ENCODE measurements around the gene APEH.
"Not testable (repeated sequence)": the region's sequence is repeated elsewhere in the genome, so short reads cannot be mapped to it uniquely, and the experiment has no call there.

The APEH gene

DNA sequence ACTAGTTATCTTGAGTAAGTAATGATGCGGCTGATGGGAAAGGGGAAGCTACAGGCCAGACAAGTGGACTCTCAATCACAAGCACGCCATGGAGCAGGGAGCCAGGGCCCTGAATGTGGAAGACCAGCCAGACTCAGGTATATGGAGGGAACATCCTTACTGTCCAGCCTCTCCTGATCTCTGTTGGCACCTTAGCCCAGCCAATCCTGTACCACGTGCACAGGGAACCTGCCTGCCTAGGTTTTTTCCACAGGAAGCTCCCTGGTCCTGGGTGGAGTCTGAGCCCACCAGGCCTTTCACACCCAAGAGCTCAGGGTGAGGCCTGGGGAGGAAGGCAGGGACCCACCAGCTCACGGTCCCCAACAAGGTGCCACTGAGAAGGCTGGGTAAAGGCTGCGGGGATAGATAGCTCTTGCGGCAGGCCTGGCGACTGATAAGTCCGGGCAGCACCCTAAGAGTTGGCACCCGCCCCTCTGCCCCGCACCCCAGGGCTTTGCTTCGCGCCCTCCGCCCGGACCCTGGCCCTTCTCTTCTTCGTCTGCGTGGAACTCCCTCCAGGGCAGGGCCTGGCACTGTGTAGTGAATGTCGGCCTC is 933 bp upstream of the APEH start:
- Histone ChIP-seq H3K4me3 (ENCODE audit: low read depth, low read length) (peak overlapping the region; percentile 87), H3K36me3 (ENCODE audit: control insufficient read depth, insufficient read depth, low read length) (peaks cover 26% of the 10 kb centered on the region), H3K4me1 (ENCODE audit: control insufficient read depth, insufficient read depth, low read length) (peaks cover 13% of the 10 kb centered on the region), H3K9me3 (ENCODE audit: control insufficient read depth, insufficient read depth, low read length) (no peaks in the 10 kb centered on the region), H3K27me3 (ENCODE audit: control insufficient read depth, insufficient read depth, low read length) (no peaks in the 10 kb centered on the region), H3K9ac (ENCODE audit: low read depth, low read length) (peak overlapping the region; percentile 74)

DNA sequence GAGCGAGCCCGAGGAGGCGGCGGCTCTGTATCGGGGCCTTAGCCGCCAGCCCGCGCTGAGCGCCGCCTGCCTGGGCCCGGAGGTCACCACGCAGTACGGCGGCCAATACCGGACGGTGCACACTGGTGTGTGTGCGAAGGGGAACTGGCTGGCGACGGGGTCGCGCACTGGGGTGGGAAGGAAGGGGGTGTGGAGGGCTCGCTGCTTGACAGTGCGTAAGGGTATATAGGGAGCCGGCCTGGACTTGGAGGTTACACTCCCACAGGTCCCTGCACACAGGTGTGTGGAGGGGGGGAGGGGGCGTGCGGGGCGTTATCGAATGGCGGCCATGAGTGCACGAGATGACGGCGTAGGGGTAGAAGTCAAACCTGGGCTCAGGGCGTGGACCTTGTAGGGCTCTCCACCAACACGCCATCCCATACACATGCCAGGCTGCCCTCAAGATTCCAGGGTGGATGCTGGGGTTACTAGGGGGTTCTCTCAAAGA is 389 bp downstream of the APEH start:
- Histone ChIP-seq H3K36me3 (ENCODE audit: control insufficient read depth, insufficient read depth, low read length) (peaks cover 37% of the 10 kb centered on the region), H3K27me3 (ENCODE audit: control insufficient read depth, insufficient read depth, low read length) (no peaks in the 10 kb centered on the region)

DNA sequence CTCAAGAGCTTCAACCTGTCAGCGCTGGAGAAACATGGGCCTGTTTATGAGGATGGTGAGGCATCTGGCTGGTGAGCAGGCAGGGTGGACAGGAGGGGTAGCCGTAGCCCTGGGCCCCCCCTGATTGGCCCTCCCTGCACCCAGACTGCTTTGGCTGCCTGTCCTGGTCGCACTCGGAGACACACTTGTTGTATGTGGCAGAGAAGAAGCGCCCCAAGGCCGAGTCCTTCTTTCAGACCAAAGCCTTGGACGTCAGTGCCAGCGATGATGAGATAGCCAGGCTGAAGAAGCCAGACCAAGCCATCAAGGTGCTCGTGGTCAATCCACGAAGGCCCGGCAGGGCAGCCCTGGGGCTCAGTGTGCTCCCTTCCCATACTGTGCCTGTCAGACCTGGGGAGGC is 1.8 kb downstream of the APEH start:
- H3K4me3 ChIP-seq (ENCODE audit: low read depth, low read length): no peak overlapping the region
- no peaks in the 10 kb centered on the region for H3K9me3 ChIP-seq (ENCODE audit: control insufficient read depth, insufficient read depth, low read length)
- peaks cover 50% of the 10 kb centered on the region for H3K36me3 ChIP-seq (ENCODE audit: control insufficient read depth, insufficient read depth, low read length)
- H3K9ac ChIP-seq (ENCODE audit: low read depth, low read length): no peak overlapping the region
- H3K27me3 ChIP-seq (ENCODE audit: control insufficient read depth, insufficient read depth, low read length): no peaks in the 10 kb centered on the region
- peaks cover 11% of the 10 kb centered on the region for H3K4me1 ChIP-seq (ENCODE audit: control insufficient read depth, insufficient read depth, low read length)

More for the DNA sequence above, 389 bp downstream of the APEH start:
- Histone ChIP-seq H3K9ac (ENCODE audit: low read depth, low read length) (peak overlapping the region; percentile 79), H3K4me3 (ENCODE audit: low read depth, low read length) (peak overlapping the region; percentile 87), H3K9me3 (ENCODE audit: control insufficient read depth, insufficient read depth, low read length) (no peaks in the 10 kb centered on the region), H3K4me1 (ENCODE audit: control insufficient read depth, insufficient read depth, low read length) (peaks cover 11% of the 10 kb centered on the region)

DNA sequence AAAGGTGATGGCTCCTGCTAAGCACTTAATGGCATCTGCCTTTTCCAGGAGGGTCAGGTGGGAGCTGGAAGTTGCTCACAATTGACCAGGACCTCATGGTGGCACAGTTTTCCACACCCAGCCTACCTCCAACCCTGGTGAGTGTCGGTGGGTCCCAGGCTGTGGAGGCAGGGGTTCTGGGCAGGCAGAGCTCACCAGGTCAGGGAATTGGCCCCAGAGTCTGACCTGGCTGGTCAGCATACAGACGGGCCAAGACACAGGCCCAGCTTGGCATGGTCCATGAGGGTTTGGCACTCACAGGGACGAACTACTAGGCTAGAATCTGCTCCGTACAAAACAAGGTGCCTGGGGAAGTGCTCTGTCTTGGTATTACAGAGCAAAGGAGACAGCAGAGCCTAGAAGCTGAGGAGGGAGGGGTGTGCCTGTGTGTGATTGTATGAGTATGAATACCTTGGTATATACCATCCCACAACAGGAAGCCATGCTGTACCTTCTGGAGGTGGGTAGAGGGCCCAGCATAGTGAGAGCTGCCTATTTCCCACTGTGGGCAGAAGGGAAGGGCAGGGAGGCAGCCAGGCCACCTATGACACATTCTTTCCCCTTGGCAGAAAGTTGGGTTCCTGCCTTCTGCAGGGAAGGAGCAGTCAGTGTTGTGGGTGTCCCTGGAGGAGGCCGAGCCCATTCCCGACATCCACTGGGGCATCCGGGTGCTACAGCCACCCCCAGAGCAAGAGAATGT is 6.5 kb downstream of the APEH start:
- H3K4me1 ChIP-seq (ENCODE audit: control insufficient read depth, insufficient read depth, low read length): no peaks in the 10 kb centered on the region
- H3K4me3 ChIP-seq (ENCODE audit: low read depth, low read length): no peak overlapping the region
- peaks cover 84% of the 10 kb centered on the region for H3K36me3 ChIP-seq (ENCODE audit: control insufficient read depth, insufficient read depth, low read length)
- no peaks in the 10 kb centered on the region for H3K27me3 ChIP-seq (ENCODE audit: control insufficient read depth, insufficient read depth, low read length)
- H3K9me3 ChIP-seq (ENCODE audit: control insufficient read depth, insufficient read depth, low read length): no peaks in the 10 kb centered on the region
- H3K9ac ChIP-seq (ENCODE audit: low read depth, low read length): no peak overlapping the region

- Histone ChIP-seq H3K36me3 (ENCODE audit: control insufficient read depth, insufficient read depth, low read length) (peaks cover 80% of the 10 kb centered on the region), H3K27me3 (ENCODE audit: control insufficient read depth, insufficient read depth, low read length) (no peaks in the 10 kb centered on the region)
These were observed 7.0 kb downstream of the APEH start for GRCh38 chr3:49681232-49681522.

GRCh38 chr3:49681543-49681942 is 7.4 kb downstream of the APEH start:
- Histone ChIP-seq H3K4me1 (ENCODE audit: control insufficient read depth, insufficient read depth, low read length) (no peaks in the 10 kb centered on the region), H3K9ac (ENCODE audit: low read depth, low read length) (no peak overlapping the region), H3K36me3 (ENCODE audit: control insufficient read depth, insufficient read depth, low read length) (peaks cover 76% of the 10 kb centered on the region), H3K9me3 (ENCODE audit: control insufficient read depth, insufficient read depth, low read length) (no peaks in the 10 kb centered on the region), H3K4me3 (ENCODE audit: low read depth, low read length) (no peak overlapping the region), H3K27me3 (ENCODE audit: control insufficient read depth, insufficient read depth, low read length) (no peaks in the 10 kb centered on the region)

More at GRCh38 chr3:49681232-49681522, 7.0 kb downstream of the APEH start:
- H3K4me3 ChIP-seq (ENCODE audit: low read depth, low read length): no peak overlapping the region
- H3K4me1 ChIP-seq (ENCODE audit: control insufficient read depth, insufficient read depth, low read length): no peaks in the 10 kb centered on the region
- no peak overlapping the region for H3K9ac ChIP-seq (ENCODE audit: low read depth, low read length)
- H3K9me3 ChIP-seq (ENCODE audit: control insufficient read depth, insufficient read depth, low read length): no peaks in the 10 kb centered on the region

- H3K9me3 ChIP-seq (ENCODE audit: control insufficient read depth, insufficient read depth, low read length): no peaks in the 10 kb centered on the region
- peaks cover 60% of the 10 kb centered on the region for H3K36me3 ChIP-seq (ENCODE audit: control insufficient read depth, insufficient read depth, low read length)
- no peak overlapping the region for H3K4me3 ChIP-seq (ENCODE audit: low read depth, low read length)
- H3K9ac ChIP-seq (ENCODE audit: low read depth, low read length): no peak overlapping the region
- H3K27me3 ChIP-seq (ENCODE audit: control insufficient read depth, insufficient read depth, low read length): no peaks in the 10 kb centered on the region
- no peaks in the 10 kb centered on the region for H3K4me1 ChIP-seq (ENCODE audit: control insufficient read depth, insufficient read depth, low read length)
These were observed 9.0 kb downstream of the APEH start for GRCh38 chr3:49683162-49683561.

DNA sequence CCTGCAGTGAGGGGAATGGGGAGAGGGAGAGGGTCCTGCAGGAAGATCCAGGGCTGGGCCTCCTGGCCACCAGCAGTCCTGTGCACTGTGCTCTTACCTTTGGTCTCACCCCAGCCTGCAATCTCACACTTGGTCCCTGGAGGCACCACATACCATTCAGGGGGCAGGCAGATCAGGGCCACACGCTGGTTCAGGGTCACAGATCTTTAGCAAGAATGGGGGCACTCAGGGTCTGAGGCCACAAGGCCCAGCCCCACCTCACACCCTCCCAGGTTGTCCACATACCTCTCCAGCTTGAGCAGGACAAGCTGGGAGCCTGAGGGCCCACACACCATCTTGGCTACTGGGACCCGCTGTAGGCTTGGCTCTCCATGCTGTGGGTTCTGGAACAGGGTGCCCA is 10.3 kb downstream of the APEH start:
- H3K9ac ChIP-seq (ENCODE audit: low read depth, low read length); H3K9me3 ChIP-seq (ENCODE audit: control insufficient read depth, insufficient read depth, low read length); H3K4me3 ChIP-seq (ENCODE audit: low read depth, low read length); H3K27me3 ChIP-seq (ENCODE audit: control insufficient read depth, insufficient read depth, low read length); H3K4me1 ChIP-seq (ENCODE audit: control insufficient read depth, insufficient read depth, low read length): not testable (repeated sequence)
- peaks cover 50% of the 10 kb centered on the region for H3K36me3 ChIP-seq (ENCODE audit: control insufficient read depth, insufficient read depth, low read length)

DNA sequence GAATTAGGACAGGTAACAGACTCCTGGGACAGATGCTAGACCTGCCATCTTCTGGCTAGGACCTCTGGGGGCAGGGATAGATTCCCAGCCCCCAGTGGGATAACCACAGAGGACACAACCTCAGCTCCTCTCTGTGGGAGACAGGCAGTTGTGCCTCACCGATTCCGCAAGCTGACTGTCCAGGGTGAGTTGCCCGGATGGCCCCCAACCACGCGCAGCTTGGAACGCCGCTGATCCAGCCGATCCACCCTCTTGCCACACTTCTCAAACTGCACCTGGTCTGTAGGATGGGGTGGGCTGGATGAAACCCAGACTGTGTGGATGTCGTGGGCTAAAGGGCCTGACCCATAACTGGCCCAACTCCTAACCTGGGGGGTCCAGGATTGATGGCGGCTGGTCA is 11.0 kb downstream of the APEH start:
- H3K9ac ChIP-seq (ENCODE audit: low read depth, low read length); H3K4me3 ChIP-seq (ENCODE audit: low read depth, low read length); H3K27me3 ChIP-seq (ENCODE audit: control insufficient read depth, insufficient read depth, low read length); H3K9me3 ChIP-seq (ENCODE audit: control insufficient read depth, insufficient read depth, low read length); H3K4me1 ChIP-seq (ENCODE audit: control insufficient read depth, insufficient read depth, low read length): not testable (repeated sequence)
- peaks cover 44% of the 10 kb centered on the region for H3K36me3 ChIP-seq (ENCODE audit: control insufficient read depth, insufficient read depth, low read length)

- not testable (repeated sequence) for H3K9me3 ChIP-seq (ENCODE audit: control insufficient read depth, insufficient read depth, low read length); H3K27me3 ChIP-seq (ENCODE audit: control insufficient read depth, insufficient read depth, low read length); H3K4me1 ChIP-seq (ENCODE audit: control insufficient read depth, insufficient read depth, low read length)
- Histone ChIP-seq H3K9ac (ENCODE audit: low read depth, low read length) (peak overlapping the region; percentile 24), H3K4me3 (ENCODE audit: low read depth, low read length) (peak overlapping the region; percentile 52), H3K36me3 (ENCODE audit: control insufficient read depth, insufficient read depth, low read length) (peaks cover 36% of the 10 kb centered on the region)
These were observed 11.7 kb downstream of the APEH start for GRCh38 chr3:49685846-49686245.

GRCh38 chr3:49686346-49686745 is 12.2 kb downstream of the APEH start:
- H3K4me1 ChIP-seq (ENCODE audit: control insufficient read depth, insufficient read depth, low read length); H3K27me3 ChIP-seq (ENCODE audit: control insufficient read depth, insufficient read depth, low read length); H3K9me3 ChIP-seq (ENCODE audit: control insufficient read depth, insufficient read depth, low read length); H3K9ac ChIP-seq (ENCODE audit: low read depth, low read length): not testable (repeated sequence)
- Histone ChIP-seq H3K4me3 (ENCODE audit: low read depth, low read length) (peak overlapping the region; percentile 52), H3K36me3 (ENCODE audit: control insufficient read depth, insufficient read depth, low read length) (peaks cover 32% of the 10 kb centered on the region)

DNA sequence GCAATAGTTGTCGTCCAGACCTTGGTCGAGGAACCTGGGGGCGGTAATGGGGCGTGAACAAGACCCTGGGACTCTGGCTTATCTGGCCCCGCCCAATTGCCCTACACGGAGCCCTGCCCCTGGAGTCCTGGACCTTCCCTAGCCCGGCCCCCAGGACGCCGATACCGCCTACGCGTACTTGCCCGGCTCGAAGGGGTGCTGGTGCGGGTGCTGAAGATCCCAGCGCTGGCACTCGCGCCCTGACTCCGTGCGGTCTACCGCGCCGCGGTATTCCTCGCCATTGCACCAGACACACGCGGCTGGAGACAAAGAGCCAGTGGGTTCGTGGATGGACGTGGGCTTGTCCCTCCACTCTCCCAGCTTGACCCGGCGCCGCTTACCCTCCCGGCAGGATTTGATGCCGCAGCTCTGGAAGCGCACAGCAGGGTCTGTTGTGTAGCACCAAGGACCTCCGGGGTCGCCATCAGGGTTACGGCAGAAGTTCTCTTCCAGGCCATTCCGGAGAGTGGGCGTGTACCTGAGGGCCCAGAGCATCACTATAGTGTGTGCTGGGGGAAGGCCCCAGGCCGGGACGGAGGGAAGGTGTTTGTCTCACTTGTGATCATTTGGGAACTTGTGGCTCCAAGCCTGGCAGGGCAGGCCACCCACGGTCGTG is 12.7 kb downstream of the APEH start:
- H3K9me3 ChIP-seq (ENCODE audit: control insufficient read depth, insufficient read depth, low read length); H3K4me1 ChIP-seq (ENCODE audit: control insufficient read depth, insufficient read depth, low read length); H3K9ac ChIP-seq (ENCODE audit: low read depth, low read length); H3K27me3 ChIP-seq (ENCODE audit: control insufficient read depth, insufficient read depth, low read length): not testable (repeated sequence)
- Histone ChIP-seq H3K36me3 (ENCODE audit: control insufficient read depth, insufficient read depth, low read length) (peaks cover 27% of the 10 kb centered on the region), H3K4me3 (ENCODE audit: low read depth, low read length) (peak overlapping the region; percentile 52)

All from iPS-15b (cell line).